HL-60/S4 treated with retinoic acid at 250 ng/mL for 4 days and 3 days (cell line): Measurements from ENCODE around the gene SCFD2.

Experiments used
- in situ Hi-C: fragments of 300-500 bp; cut with MboI; formaldehyde crosslinking; loops from 2 replicates; pipeline ENCODE4 v1.7.0; 2022; ENCODE audit warnings: low sequenced_read_pairs

The SCFD2 gene

GRCh38 chr4:52945326-52945898 is 420.4 kb downstream of the SCFD2 start:
- in situ Hi-C loops, result no loop called here

- in situ Hi-C loops, result no loop called here
These were observed 422.2 kb downstream of the SCFD2 start for GRCh38 chr4:52943677-52944076.

- in situ Hi-C loops, result no loop called here
These were observed 422.9 kb downstream of the SCFD2 start for GRCh38 chr4:52942936-52943335.

- in situ Hi-C loops, result no loop called here
These were observed 424.4 kb downstream of the SCFD2 start for GRCh38 chr4:52941450-52941849.

- in situ Hi-C loops, result no loop called here
These were observed 426.1 kb downstream of the SCFD2 start for GRCh38 chr4:52939739-52940138.

GRCh38 chr4:52939325-52939724 is 426.5 kb downstream of the SCFD2 start:
- in situ Hi-C loops, result no loop called here

GRCh38 chr4:52937829-52938228 is 428.0 kb downstream of the SCFD2 start:
- in situ Hi-C loops, result no loop called here

GRCh38 chr4:52936729-52937128 is 429.1 kb downstream of the SCFD2 start:
- in situ Hi-C loops, result no loop called here

GRCh38 chr4:52935317-52935716 is 430.5 kb downstream of the SCFD2 start:
- in situ Hi-C loops, result no loop called here

GRCh38 chr4:52933738-52934137 is 432.1 kb downstream of the SCFD2 start:
- in situ Hi-C loops, result no loop called here

GRCh38 chr4:52932591-52933470 is 433.0 kb downstream of the SCFD2 start:
- in situ Hi-C loops, result no loop called here

GRCh38 chr4:52931243-52931642 is 434.6 kb downstream of the SCFD2 start:
- in situ Hi-C loops, result no loop called here

- in situ Hi-C loops, result no loop called here
These were observed 439.5 kb downstream of the SCFD2 start for GRCh38 chr4:52926196-52926974.

GRCh38 chr4:52925531-52925968 is 440.3 kb downstream of the SCFD2 start:
- in situ Hi-C loops, result no loop called here

GRCh38 chr4:52919461-52919860 is 446.4 kb downstream of the SCFD2 start:
- in situ Hi-C loops, result no loop called here

- in situ Hi-C loops, result no loop called here
These were observed 448.0 kb downstream of the SCFD2 start for GRCh38 chr4:52917817-52918216.

- in situ Hi-C loops, result no loop called here
These were observed 450.0 kb downstream of the SCFD2 start for GRCh38 chr4:52915730-52916300.

GRCh38 chr4:52915191-52915590 is 450.7 kb downstream of the SCFD2 start:
- in situ Hi-C loops, result no loop called here

GRCh38 chr4:52914051-52914605 is 451.7 kb downstream of the SCFD2 start:
- in situ Hi-C loops, result no loop called here

- in situ Hi-C loops, result no loop called here
These were observed 453.3 kb downstream of the SCFD2 start for GRCh38 chr4:52912608-52913007.
